HG02571 (cell line): ENCODE data around the gene KCNT1.

ENCODE experiments used
- ATAC-seq: cut with Tn5 transposase; IDR thresholded peaks from one replicate; pipeline ENCODE4 v1.9.1; 2021; ENCODE audit warnings: mild to moderate bottlenecking, moderate library complexity; ENCODE audit not compliant: unreplicated experiment

The KCNT1 gene

DNA sequence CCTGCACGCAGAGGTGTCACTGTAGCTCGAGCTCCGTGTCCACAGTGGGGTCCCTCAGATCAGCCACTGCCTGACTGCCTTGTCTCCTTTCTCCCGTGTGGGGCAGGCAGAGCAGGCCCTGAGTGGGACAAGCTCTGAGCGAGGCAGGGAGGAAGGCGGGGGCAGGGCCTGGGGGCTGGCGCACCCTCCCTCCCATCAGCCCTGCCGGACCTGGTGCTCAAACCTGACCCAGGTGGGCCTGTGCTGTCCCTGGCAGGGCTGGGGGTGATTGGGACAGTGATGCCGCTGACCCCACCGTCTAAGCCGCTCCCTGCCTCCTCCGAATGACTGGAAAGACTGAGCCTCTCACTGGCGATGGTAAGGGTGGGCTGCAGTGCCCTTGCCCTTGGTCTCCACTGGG lies 60.9 kb downstream of the KCNT1 start:
- ATAC-seq = no peak

DNA sequence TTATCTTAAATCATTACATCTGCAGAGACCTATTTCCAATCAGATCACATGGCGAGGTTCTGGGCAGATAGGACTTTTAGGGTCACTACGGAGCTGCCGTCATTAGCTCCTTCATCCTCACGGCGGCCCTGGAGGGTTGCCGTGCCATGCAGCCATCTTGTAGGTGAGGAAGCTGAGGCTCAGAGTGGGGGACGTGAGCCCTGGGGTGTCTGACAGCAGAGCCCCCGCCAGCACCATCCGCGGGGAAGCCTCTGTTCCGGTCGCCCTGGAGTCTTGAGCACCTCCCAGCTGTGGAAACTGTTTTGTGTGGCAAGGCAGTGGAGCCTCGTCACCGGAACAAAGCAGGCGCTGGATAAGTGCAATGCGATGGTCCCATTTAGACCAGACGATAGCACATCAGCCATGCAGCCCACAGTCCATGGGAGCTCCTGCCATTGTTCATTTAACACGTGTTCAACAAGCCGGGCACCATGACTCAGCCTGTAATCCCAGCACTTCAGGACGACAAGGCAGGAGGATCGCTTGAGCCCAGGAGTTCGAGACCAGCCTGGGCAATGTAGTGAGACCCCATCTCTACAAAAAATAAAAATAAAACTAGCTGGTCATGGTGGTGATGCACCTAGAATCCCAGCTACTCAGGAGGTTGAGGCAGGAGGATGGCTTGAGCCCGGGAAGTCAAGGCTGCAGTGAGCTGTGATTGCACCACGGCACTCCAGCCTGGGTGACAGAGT lies 61.9 kb downstream of the KCNT1 start:
- ATAC-seq = no peak

DNA sequence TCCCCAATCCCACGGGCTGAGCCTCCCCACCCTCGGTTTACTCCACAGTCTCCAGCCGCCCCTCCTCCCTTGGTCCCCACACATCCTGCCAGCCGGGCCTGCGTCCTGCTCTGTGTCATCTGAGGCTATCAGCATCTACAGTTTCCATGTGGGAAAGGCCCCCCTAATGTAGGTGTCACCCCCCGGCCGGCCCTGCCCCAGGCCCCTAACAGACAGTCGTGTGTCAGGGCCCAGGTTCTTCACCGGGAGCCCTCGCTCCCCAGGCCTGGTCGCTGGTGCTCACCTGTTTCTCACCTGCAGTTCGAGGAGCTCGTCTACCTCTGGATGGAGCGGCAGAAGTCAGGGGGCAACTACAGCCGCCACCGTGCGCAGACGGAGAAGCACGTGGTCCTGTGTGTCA lies 62.7 kb downstream of the KCNT1 start:
- no peak for ATAC-seq

DNA sequence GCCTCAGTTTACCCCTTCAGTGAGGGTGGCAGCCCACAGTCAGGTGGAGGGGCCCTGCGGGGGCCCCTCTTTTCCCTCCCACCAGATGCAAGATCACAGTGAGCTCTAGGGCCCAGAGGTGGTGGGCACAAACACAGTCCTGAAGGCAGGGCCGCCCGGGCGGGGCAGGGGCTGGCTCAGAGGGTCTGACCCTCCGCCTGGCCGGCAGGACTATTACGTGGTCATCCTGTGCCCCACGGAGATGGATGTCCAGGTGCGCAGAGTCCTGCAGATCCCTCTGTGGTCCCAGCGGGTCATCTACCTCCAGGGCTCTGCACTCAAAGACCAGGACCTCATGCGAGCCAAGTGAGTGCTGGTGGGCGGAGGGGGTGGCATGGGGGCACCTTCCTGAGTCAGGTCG lies 63.4 kb downstream of the KCNT1 start:
- no peak for ATAC-seq

DNA sequence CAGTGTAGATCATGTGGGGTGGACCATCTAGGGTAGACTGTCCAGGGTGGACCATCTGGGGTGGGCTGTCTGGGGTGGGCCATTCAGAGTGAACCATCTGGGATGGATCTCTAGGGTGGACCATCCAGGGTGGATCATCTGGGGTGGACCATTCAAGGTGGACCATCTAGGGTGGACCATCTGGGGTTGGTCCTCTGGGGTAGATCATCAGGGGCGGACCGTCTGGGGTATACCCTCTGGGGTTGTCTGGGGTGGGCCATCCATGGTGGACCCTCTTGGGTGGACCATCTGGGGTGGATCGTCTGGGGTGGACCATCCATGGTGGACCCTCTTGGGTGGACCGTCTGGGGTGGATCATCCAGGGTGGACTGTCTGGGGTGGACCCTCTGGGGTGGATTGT lies 64.3 kb downstream of the KCNT1 start:
- ATAC-seq = no peak

DNA sequence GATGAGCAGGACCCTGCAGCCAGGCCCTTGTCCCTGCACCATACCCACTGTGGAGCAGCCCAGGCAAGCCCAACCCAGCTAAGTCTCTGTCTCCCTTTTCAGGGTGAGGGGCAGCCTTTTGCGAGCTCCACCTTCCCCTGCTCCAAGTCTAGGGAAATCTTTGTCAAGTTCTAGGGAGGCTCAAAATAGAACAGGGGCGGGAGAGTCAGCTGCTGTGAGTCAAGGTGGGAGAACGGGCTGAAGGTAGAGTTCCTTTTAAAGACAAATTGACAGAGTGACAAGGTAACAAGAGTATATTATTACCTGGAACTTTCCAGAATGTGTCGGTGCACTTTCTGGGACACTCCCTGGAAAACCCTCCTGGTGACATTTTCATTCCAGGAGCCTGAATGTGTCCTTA lies 64.7 kb downstream of the KCNT1 start:
- ATAC-seq = no peak

DNA sequence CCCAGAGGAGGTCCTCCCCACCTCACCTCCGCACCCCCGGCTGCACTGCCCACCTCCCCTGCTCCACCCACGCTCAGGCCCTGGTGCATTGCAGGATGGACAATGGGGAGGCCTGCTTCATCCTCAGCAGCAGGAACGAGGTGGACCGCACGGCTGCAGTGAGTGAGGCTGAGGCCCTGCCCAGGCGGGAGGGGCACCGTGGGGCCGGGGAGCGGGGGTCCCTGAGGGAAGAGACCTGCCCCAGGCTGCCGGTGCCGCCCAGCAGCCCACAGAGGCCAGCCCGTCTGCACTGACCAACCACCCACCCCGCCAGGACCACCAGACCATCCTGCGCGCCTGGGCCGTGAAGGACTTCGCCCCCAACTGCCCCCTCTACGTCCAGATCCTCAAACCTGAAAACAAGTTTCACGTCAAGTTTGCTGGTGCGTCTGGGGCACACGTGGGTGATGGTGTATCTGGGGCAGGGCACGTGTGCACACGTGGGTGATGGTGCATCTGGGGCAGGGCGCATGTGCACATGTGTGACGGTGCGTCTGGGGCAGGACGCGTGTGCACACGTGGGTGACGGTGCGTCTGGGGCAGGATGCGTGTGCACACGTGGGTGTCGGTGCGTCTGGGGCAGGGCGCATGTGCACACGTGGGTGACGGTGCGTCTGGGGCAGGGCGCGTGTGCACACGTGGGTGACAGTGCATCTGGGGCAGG lies 66.7 kb downstream of the KCNT1 start:
- no peak for ATAC-seq

DNA sequence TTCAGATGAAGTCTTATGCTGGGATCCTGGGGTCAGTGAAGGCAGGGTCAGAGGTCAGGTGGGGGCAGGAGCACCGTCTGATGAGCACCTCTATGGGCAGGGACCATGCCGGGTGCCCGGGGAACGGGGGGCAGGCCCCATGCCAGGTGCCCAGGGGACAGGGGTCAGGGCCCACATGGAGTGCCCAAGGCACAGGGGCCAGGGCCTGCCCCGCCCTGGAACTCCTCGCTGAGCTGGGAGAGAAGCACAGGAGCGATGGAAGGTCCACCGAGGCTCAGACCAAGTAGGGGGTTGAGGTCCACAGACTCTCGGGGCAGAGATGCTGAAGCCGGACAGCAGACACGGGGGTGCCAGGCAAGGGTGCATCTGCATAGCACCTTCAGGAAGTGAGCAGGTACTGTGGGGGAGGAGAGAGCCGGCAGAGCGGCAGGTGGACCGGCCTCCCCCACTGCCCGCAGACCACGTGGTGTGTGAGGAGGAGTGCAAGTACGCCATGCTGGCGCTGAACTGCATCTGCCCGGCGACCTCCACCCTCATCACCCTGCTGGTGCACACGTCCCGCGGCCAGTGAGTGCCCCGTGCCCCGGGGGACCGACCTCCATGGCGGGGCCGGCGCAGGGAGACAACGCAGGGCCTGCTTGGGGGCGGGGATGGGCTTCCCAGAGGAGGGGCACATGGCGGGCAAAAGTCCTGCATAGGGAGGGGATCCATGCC lies 67.7 kb downstream of the KCNT1 start:
- ATAC-seq = no peak

DNA sequence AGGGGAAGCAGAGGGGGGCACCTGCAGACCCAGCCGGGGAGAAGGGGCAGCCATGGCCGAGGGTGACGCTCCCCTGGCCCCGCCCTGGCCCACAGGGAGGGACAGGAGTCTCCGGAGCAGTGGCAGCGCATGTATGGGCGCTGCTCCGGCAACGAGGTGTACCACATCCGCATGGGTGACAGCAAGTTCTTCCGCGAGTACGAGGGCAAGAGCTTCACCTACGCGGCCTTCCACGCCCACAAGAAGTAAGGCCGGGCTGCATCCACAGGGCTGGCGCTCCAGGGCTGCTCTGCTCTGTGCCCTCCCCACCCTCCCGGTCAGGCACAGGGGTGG lies 68.2 kb downstream of the KCNT1 start:
- ATAC-seq = no peak

DNA sequence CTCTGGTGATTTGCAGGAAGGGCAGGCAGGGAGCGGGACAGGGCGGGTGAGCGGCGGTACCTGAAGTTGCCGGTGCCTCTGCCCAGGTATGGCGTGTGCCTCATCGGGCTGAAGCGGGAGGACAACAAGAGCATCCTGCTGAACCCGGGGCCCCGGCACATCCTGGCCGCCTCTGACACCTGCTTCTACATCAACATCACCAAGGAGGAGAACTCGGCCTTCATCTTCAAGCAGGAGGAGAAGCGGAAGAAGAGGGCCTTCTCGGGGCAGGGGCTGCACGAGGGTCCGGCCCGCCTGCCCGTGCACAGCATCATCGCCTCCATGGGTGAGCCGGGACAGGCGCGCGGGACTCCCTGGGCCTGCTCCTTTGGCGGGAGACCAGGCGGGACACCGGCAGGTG lies 68.8 kb downstream of the KCNT1 start:
- no peak for ATAC-seq

DNA sequence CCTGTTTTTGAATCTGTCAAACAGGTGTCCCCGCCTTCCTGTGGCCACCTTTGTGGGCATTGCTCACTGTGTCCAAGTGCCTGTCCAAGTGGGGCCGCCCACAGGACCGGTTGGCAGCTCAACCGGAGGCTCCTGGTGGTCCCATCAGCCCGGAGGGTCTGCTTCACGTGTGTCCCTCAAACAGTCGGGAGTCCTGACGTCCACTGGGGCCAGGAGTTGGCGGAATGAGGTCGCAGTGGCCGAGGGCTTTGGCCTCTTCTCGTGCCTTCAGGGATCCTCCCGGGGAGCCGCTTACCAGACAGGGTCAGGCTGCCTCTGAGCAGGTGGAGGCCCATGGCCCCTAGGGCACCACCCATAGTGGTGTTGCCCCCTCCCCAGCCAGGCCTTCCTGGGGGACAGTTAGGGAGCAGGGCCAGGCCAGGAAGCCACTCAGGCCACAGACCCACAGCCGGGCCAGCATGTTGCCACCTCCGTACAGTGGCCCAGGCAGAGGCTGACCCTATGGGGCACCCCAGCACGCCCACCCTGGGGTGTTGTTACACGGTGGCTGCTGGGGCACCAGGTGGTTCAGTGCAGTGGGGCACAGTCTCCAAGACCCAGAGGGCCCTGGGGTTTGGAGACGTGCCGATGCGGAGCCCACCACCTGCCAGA lies 69.5 kb downstream of the KCNT1 start:
- no peak for ATAC-seq

DNA sequence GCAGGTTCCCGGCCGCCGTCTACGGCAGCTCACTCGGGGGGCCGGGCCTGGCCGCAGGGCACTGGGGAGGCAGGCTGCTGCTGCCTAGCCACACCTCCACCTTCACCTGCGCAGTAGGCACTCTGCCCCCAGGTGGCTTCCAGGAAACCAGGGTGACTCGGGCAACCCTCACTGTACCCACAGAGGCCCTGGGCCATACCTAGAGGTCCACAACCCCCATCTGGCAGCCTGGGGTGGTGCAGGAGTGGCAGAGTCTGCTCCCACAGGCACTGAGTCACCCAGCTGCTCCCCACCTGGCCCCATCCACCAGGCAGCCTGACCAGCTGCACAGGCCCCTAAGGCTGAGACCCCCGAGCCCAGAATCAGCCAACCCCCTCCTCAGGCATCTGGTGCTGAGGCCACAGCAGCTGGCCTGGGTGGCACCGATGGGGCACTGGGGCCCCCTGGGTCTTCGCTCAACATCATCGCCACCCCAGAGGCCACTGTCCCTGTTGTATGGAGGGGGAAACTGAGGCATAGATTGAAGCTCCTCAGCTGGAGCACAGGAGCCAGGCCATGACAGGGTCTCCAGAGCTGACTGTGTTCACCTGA lies 70.2 kb downstream of the KCNT1 start:
- no peak for ATAC-seq

DNA sequence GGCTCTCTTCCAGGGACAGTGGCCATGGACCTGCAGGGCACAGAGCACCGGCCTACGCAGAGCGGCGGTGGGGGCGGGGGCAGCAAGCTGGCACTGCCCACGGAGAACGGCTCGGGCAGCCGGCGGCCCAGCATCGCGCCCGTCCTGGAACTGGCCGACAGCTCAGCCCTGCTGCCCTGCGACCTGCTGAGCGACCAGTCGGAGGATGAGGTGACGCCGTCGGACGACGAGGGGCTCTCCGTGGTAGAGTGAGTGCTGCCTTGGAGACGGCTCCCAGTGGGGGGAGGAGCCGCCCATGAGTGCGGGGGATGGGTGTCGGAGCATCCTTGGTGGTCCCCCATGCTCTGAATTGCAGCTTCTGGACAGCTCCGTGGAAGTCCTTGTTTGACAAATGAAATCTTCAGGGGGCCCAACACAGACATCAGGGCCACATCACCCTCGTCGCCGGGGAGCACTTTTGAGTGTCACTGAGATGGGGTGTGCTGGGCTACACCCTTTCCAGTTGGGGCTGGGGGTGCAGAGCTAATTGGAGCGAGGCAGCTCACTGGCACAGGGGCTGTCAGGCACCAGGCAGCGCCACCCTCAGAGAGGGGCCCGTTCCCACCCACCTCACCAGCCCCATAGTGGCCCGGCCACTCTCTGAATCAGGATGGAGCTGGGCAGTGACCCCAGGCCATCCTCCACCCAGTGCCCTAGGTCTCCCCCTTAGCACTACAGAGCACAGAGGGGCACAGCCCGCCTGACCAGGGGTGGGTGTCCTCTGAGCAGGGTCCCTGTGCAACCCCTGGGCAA lies 70.9 kb downstream of the KCNT1 start:
- no peak for ATAC-seq

DNA sequence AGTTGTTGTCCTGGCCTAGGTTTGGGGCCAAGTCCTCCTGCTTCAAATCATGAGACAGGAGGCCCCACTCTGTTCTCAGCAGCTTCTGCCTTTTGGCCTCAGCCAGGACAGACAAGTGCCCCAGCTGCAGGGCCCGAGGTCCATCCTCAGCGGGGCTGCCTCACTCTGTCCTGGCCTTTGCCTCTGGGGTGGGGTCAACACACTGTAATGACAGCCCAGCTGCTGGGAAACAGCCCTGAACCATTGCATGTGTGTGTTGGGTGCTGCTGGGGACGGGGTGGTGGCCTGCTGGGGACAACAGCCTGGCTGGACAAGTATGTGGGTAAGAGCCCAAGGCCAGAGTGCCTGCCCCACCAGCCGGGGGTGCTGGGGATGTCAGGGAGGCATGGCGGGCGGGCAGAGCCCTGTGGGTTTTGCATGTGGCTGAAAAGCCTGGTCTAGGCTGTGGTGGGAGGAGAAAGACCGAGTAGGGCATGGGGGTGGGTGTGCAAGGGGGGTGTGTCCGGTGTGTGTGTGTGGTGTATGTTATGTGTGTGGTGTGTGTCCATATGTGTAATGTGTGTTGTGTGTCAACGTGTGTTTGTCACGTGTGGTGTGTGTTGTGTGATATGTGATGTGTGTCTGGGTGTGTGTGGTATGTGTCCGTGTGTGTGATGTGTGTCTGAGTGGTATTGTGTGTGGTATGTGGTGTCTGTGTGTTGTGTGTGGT lies 71.7 kb downstream of the KCNT1 start:
- no peak for ATAC-seq

DNA sequence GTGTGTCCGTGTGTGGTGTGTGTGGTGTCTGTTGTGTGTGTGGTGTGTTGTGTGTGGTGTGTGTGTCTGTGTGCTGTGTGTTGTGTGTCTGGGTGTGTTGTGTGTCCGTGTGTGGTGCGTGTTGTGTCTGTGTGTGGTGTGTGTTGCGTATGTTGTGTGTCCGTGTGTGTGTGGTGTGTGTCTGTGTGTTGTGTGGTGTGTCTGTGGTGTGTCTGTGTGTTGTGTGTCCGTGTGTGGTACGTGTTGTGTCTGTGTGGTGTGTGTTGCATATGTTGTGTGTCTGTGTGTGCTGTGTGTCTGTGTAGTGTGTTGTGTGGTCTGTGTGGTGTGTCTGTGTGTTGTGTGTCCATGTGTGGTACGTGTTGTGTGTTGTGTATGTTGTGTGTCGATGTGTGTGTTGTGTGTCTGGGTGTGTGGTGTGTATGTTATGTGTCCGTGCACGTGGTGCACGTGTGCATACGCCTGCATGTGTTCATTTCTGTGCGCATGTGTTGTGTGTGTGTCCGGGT lies 72.3 kb downstream of the KCNT1 start:
- ATAC-seq = no peak

DNA sequence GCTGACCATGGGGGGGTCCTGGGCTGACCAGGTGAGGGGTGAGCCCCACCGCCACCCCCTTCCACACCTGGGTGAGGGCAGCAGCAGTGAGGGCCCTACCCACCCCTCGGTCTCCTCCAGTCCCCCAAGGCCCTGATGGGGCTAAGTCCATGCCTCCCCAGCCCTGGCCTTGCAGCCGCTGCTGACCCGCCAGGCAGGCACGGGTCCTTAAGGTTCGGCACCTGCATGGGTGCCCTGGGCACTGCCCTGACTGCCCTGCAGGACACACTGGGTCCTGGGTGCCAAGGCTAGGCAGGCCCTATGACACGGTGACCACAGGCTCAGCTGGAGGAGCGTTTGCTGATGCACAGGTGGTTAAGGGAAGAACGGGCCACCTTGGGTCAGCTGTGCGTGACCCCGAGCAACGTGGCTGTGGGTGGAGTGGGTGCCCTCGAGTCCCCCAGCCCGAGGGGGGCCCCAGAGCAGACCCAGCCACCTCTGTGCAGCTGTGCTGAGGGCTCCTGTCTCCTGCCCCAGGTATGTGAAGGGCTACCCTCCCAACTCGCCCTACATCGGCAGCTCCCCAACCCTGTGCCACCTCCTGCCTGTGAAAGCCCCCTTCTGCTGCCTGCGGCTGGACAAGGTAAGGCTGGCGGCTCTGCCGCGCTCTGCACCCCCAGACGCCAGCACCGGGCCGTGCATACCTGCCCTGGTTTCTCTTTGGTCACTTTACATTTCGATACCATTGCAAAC lies 73.0 kb downstream of the KCNT1 start:
- ATAC-seq = no peak

DNA sequence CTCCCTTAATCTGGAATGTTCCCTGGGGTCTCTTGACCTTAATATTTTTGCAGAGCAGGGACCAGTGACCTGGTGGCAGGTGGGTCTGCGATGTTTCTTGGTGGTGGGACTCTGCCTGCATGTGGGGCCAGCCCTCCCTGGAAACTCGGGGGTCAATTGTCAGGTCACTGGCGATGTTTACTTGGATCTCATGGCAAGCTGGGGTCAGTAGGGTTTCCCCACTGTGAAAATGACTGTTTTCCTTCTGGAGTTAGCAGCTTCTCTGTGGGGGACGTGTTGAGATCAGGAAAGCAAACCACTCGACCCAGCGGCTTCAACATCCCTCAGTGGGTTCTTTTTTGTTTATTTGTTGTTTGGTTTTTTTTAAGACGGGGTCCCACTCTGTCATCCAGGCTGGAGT lies 73.9 kb downstream of the KCNT1 start:
- ATAC-seq = no peak

DNA sequence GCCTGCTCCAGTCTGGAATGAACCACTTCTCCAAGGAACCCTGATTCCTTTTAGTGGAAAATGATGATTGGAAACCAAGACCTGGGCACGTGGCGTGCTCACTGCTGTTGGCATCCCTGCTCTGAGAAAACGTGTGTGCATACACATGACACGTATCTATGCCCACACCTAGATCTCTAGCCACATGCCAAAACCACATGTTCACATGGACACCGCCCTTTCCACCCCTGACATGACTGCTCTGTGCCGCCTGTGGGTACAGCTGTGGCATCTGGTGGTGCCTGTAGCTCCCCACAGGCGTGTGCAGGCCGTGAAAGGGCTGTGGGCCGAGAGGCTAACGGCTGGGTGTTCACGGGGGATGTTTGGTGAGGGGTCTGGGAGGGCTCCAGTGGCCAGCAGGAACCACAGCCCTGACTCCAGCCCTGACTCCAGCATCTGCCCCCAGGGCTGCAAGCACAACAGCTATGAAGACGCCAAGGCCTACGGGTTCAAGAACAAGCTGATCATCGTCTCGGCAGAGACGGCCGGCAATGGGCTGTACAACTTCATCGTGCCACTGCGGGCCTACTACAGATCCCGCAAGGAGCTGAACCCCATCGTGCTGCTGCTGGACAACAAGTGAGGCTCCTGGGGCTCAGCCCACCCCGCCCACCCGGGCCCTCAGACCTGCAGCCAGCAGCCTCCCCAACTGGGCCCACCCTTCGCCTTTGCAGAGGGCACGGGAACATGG lies 75.1 kb downstream of the KCNT1 start:
- no peak for ATAC-seq
